Immature natural killer cell (primary cell): ENCODE measurements around the gene TMCC1. TPM values are rescaled to one million over a fixed set of nuclear protein-coding genes. Genes with fewer than 3 reads are reported as not detected.
"Not testable (repeated sequence)": the region's sequence is repeated elsewhere in the genome, so short reads cannot be mapped to it uniquely, and the experiment has no call there.

Experiments used
- DNase-seq, 3 donors: peaks; one replicate each; pipeline ENCODE4 v3.0.0; 2022; ENCODE audit warnings: mixed read lengths in 1 of 3
- H3K27ac Mint-ChIP-seq, 6 donors: one replicate each; pipeline ENCODE4 v1.8.0; 2020; ENCODE audit warnings: mixed read lengths in 6 of 6, mild to moderate bottlenecking in 5 of 6, inconsistent platforms in 4 of 6, moderate library complexity in 3 of 6
- H3K27me3 Mint-ChIP-seq, 3 donors: one replicate each; pipeline ENCODE4 v1.8.0; 2020 to 2021; ENCODE audit warnings: low read depth in 3 of 3, mild to moderate bottlenecking in 3 of 3, mixed read lengths in 3 of 3, moderate library complexity in 3 of 3, inconsistent platforms in 1 of 3
- H3K36me3 Mint-ChIP-seq, 3 donors: one replicate each; pipeline ENCODE4 v1.8.0; 2020; ENCODE audit warnings: mixed read lengths in 3 of 3, inconsistent platforms in 2 of 3, mild to moderate bottlenecking in 2 of 3
- H3K4me1 Mint-ChIP-seq, 2 donors: one replicate each; pipeline ENCODE4 v1.8.0; 2020; ENCODE audit warnings: inconsistent platforms in 2 of 2, mild to moderate bottlenecking in 2 of 2, mixed read lengths in 2 of 2, moderate library complexity in 1 of 2
- H3K4me3 Mint-ChIP-seq, 5 donors: one replicate each; pipeline ENCODE4 v1.8.0; 2020; ENCODE audit warnings: mild to moderate bottlenecking in 5 of 5, mixed read lengths in 5 of 5, inconsistent platforms in 3 of 5, moderate library complexity in 3 of 5
- H3K9me3 Mint-ChIP-seq, 6 donors: one replicate each; pipeline ENCODE4 v1.8.0; 2020; ENCODE audit warnings: mild to moderate bottlenecking in 6 of 6, mixed read lengths in 6 of 6, inconsistent platforms in 4 of 6, moderate library complexity in 3 of 6
- polyA plus RNA-seq, 3 donors: library from polyadenylated mRNA; unstranded; fragments of 300-500 nt; fragmentation: Illumina TruSeq; gene quantifications; one replicate each; pipeline ENCODE4 v1.2.3, GENCODE V29; 2021

TMCC1 gene
- polyA plus RNA-seq, 3 donors from 2014 or later, result 1.7 to 5.6 (median 2.2) TPM

- no peaks in the 10 kb centered on the region for H3K36me3 Mint-ChIP-seq
- peaks cover 0 to 23% (median 0%) of the 10 kb centered on the region in 3 donors for H3K27me3 Mint-ChIP-seq
- no peak overlapping the region for H3K4me3 Mint-ChIP-seq
- no peak overlapping the region for H3K27ac Mint-ChIP-seq
- DNase-seq, result no peak
- H3K9me3 Mint-ChIP-seq, result peaks cover 6 to 41% (median 32%) of the 10 kb centered on the region in 6 donors
- no peaks in the 10 kb centered on the region for H3K4me1 Mint-ChIP-seq
These were observed 24.9 kb upstream of the TMCC1 start for GRCh38 chr3:129918461-129918860.

GRCh38 chr3:129917423-129918007, 24.0 kb upstream of the TMCC1 start:
- H3K9me3 Mint-ChIP-seq, result peaks cover 6 to 41% (median 32%) of the 10 kb centered on the region in 6 donors
- H3K27ac Mint-ChIP-seq, result no peak overlapping the region
- H3K36me3 Mint-ChIP-seq, result no peaks in the 10 kb centered on the region
- no peaks in the 10 kb centered on the region for H3K4me1 Mint-ChIP-seq
- peaks cover 0 to 22% (median 0%) of the 10 kb centered on the region in 3 donors for H3K27me3 Mint-ChIP-seq
- H3K4me3 Mint-ChIP-seq, result no peak overlapping the region
- no peak for DNase-seq

- Mint-ChIP-seq H3K4me3 (no peak overlapping the region), H3K27ac (no peak overlapping the region), H3K4me1 (no peaks in the 10 kb centered on the region), H3K36me3 (peaks cover 0 to 6% (median 0%) of the 10 kb centered on the region in 3 donors), H3K9me3 (peaks cover 6 to 33% (median 28%) of the 10 kb centered on the region in 6 donors), H3K27me3 (peaks cover 0 to 9% (median 0%) of the 10 kb centered on the region in 3 donors)
- no peak for DNase-seq
These were observed 20.1 kb upstream of the TMCC1 start for GRCh38 chr3:129913618-129914017.

- Mint-ChIP-seq H3K9me3 (peaks cover 5 to 29% (median 22%) of the 10 kb centered on the region in 6 donors), H3K27ac (no peak overlapping the region), H3K4me3 (no peak overlapping the region), H3K4me1 (no peaks in the 10 kb centered on the region), H3K27me3 (peaks cover 0 to 7% (median 0%) of the 10 kb centered on the region in 3 donors), H3K36me3 (peaks cover 5 to 13% (median 8%) of the 10 kb centered on the region in 3 donors)
- no peak for DNase-seq
These were observed 17.9 kb upstream of the TMCC1 start for GRCh38 chr3:129911261-129911861.

GRCh38 chr3:129909235-129909634, 15.7 kb upstream of the TMCC1 start:
- not testable (repeated sequence) for DNase-seq, H3K27me3 Mint-ChIP-seq, H3K27ac Mint-ChIP-seq, H3K4me1 Mint-ChIP-seq, H3K4me3 Mint-ChIP-seq
- peaks cover 17 to 27% (median 19%) of the 10 kb centered on the region in 3 donors for H3K36me3 Mint-ChIP-seq
- H3K9me3 Mint-ChIP-seq, result peaks cover 21 to 37% (median 31%) of the 10 kb centered on the region in 6 donors

- no peak for DNase-seq
- Mint-ChIP-seq H3K36me3 (peaks cover 20 to 30% (median 26%) of the 10 kb centered on the region in 3 donors), H3K27me3 (no peaks in the 10 kb centered on the region), H3K4me3 (no peak overlapping the region), H3K27ac (no peak overlapping the region), H3K9me3 (peaks cover 24 to 41% (median 36%) of the 10 kb centered on the region in 6 donors), H3K4me1 (no peaks in the 10 kb centered on the region)
These were observed 14.9 kb upstream of the TMCC1 start for GRCh38 chr3:129908417-129908816.

GRCh38 chr3:129901272-129901671, 7.8 kb upstream of the TMCC1 start:
- H3K4me1 Mint-ChIP-seq, H3K4me3 Mint-ChIP-seq, H3K27ac Mint-ChIP-seq, H3K27me3 Mint-ChIP-seq, DNase-seq: not testable (repeated sequence)
- H3K9me3 Mint-ChIP-seq, result peaks cover 19 to 29% (median 23%) of the 10 kb centered on the region in 6 donors
- peaks cover 15 to 33% (median 32%) of the 10 kb centered on the region in 3 donors for H3K36me3 Mint-ChIP-seq

GRCh38 chr3:129897026-129897425, 3.5 kb upstream of the TMCC1 start:
- no peak overlapping the region for H3K4me3 Mint-ChIP-seq

GRCh38 chr3:129892857-129893580, 492 bp downstream of the TMCC1 start:
- H3K27me3 Mint-ChIP-seq, result peaks cover 0 to 13% (median 8%) of the 10 kb centered on the region in 3 donors
- peaks cover 0 to 5% (median 0%) of the 10 kb centered on the region in 3 donors for H3K36me3 Mint-ChIP-seq
- H3K4me3 Mint-ChIP-seq, result peak overlapping the region; percentile 88 to 93 (median 91)
- DNase-seq, result peak; percentile 86 to 89 (median 88)
- no peaks in the 10 kb centered on the region for H3K9me3 Mint-ChIP-seq
- peaks cover 34 to 54% of the 10 kb centered on the region in 2 donors for H3K4me1 Mint-ChIP-seq
- peak overlapping the region; percentile 86 to 95 (median 88) for H3K27ac Mint-ChIP-seq

More at GRCh38 chr3:129897026-129897425, 3.5 kb upstream of the TMCC1 start:
- peaks cover 0 to 15% (median 7%) of the 10 kb centered on the region in 3 donors for H3K36me3 Mint-ChIP-seq
- H3K9me3 Mint-ChIP-seq, result peaks cover 0 to 1% (median 0%) of the 10 kb centered on the region in 6 donors
- no peak overlapping the region for H3K27ac Mint-ChIP-seq
- DNase-seq, result no peak
- peaks cover 0 to 11% (median 8%) of the 10 kb centered on the region in 3 donors for H3K27me3 Mint-ChIP-seq
- peaks cover 15 to 19% of the 10 kb centered on the region in 2 donors for H3K4me1 Mint-ChIP-seq

GRCh38 chr3:129892486-129892856, 1.0 kb downstream of the TMCC1 start:
- Mint-ChIP-seq H3K4me1 (peaks cover 34 to 59% of the 10 kb centered on the region in 2 donors), H3K9me3 (no peaks in the 10 kb centered on the region), H3K27ac (peak overlapping the region; percentile 86 to 95 (median 88)), H3K4me3 (peak overlapping the region; percentile 88 to 93 (median 91)), H3K27me3 (peaks cover 0 to 13% (median 8%) of the 10 kb centered on the region in 3 donors), H3K36me3 (peaks cover 0 to 5% (median 0%) of the 10 kb centered on the region in 3 donors)
- DNase-seq, result peak in 1 of 3 donors; percentile 9

- Mint-ChIP-seq H3K4me1 (peaks cover 34 to 60% of the 10 kb centered on the region in 2 donors), H3K4me3 (peak overlapping the region in 1 of 5 donors; percentile 5), H3K36me3 (no peaks in the 10 kb centered on the region), H3K9me3 (no peaks in the 10 kb centered on the region), H3K27me3 (peaks cover 0 to 13% (median 8%) of the 10 kb centered on the region in 3 donors), H3K27ac (peak overlapping the region in 1 of 6 donors; percentile 59)
- DNase-seq, result no peak
These were observed 2.6 kb downstream of the TMCC1 start for GRCh38 chr3:129890891-129891290.

- peaks cover 34 to 60% of the 10 kb centered on the region in 2 donors for H3K4me1 Mint-ChIP-seq
- H3K9me3 Mint-ChIP-seq, result no peaks in the 10 kb centered on the region
- H3K36me3 Mint-ChIP-seq, result no peaks in the 10 kb centered on the region
- H3K27ac Mint-ChIP-seq, result peak overlapping the region in 2 of 6 donors; percentile 6 to 59
- DNase-seq, result peak in 1 of 3 donors; percentile 3
- peaks cover 0 to 13% (median 8%) of the 10 kb centered on the region in 3 donors for H3K27me3 Mint-ChIP-seq
- no peak overlapping the region for H3K4me3 Mint-ChIP-seq
These were observed 3.4 kb downstream of the TMCC1 start for GRCh38 chr3:129890125-129890524.

GRCh38 chr3:129888771-129889170, 4.7 kb downstream of the TMCC1 start:
- Mint-ChIP-seq H3K9me3 (no peaks in the 10 kb centered on the region), H3K27me3 (peaks cover 0 to 10% (median 5%) of the 10 kb centered on the region in 3 donors), H3K4me1 (peaks cover 29 to 53% of the 10 kb centered on the region in 2 donors), H3K36me3 (no peaks in the 10 kb centered on the region), H3K27ac (peak overlapping the region in 1 of 6 donors; percentile 6), H3K4me3 (no peak overlapping the region)
- no peak for DNase-seq
